Endodermal cell (in vitro differentiated cells): ENCODE results near the gene MAPT. TPM values are rescaled to one million over a fixed set of nuclear protein-coding genes. Genes with fewer than 3 reads are reported as not detected.

ENCODE experiments used
- DNase-seq: peaks from one replicate; pipeline ENCODE4 v3.0.0-alpha.2; 2017
- H3K27ac ChIP-seq: 2 replicates; pipeline ENCODE4 v1.5.1; 2013; ENCODE audit warnings: mild to moderate bottlenecking, low read depth, low read length, moderate library complexity
- H3K27me3 ChIP-seq: 2 replicates; pipeline ENCODE4 v1.6.1; 2013; ENCODE audit warnings: mild to moderate bottlenecking, low read length, moderate library complexity; ENCODE audit not compliant: insufficient read depth, control insufficient read depth, poor library complexity, severe bottlenecking
- H3K36me3 ChIP-seq: 2 replicates; pipeline ENCODE4 v1.7.0; 2013; ENCODE audit warnings: mild to moderate bottlenecking, low read length, moderate library complexity; ENCODE audit not compliant: control insufficient read depth, insufficient read depth
- H3K4me1 ChIP-seq: one replicate; pipeline ENCODE4 v1.7.0; 2013; ENCODE audit warnings: low read length; ENCODE audit not compliant: control insufficient read depth, insufficient read depth
- H3K4me3 ChIP-seq: 2 replicates; pipeline ENCODE4 v1.5.1; 2013; ENCODE audit warnings: mild to moderate bottlenecking, low read length, moderate library complexity
- H3K9ac ChIP-seq: 2 replicates; pipeline ENCODE4 v1.6.1; 2013; ENCODE audit warnings: mild to moderate bottlenecking, low read length, moderate library complexity; ENCODE audit not compliant: poor library complexity, severe bottlenecking; ENCODE audit errors: extremely low read depth
- H3K9me3 ChIP-seq: 2 replicates; pipeline ENCODE4 v1.6.1; 2013; ENCODE audit warnings: mild to moderate bottlenecking, low read length, moderate library complexity; ENCODE audit not compliant: control insufficient read depth
- H3K27ac Mint-ChIP-seq: 2 replicates; pipeline ENCODE4 v1.8.0; 2020; ENCODE audit warnings: mixed read lengths
- H3K27me3 Mint-ChIP-seq: 2 replicates; pipeline ENCODE4 v1.8.0; 2021; ENCODE audit warnings: mild to moderate bottlenecking, mixed read lengths; ENCODE audit not compliant: insufficient read depth
- H3K36me3 Mint-ChIP-seq: 2 replicates; pipeline ENCODE4 v1.8.0; 2020; ENCODE audit warnings: low read depth, mixed read lengths
- H3K4me1 Mint-ChIP-seq: 2 replicates; pipeline ENCODE4 v1.8.0; 2020; ENCODE audit warnings: mixed read lengths
- H3K4me3 Mint-ChIP-seq: 2 replicates; pipeline ENCODE4 v1.8.0; 2020; ENCODE audit warnings: mild to moderate bottlenecking, moderate library complexity, mixed read lengths
- H3K9me3 Mint-ChIP-seq: 2 replicates; pipeline ENCODE4 v1.8.0; 2020; ENCODE audit warnings: mild to moderate bottlenecking, mixed read lengths
- WGBS, 2 experiments: methylation state at CpG; one replicate each; pipeline versions ENCODE4 v1.1.5 to v1.1.7; 2013; ENCODE audit warnings: missing lambda C conversion rate in 2 of 2, mixed read lengths in 1 of 2; ENCODE audit not compliant: insufficient coverage in 1 of 2, insufficient read length in 1 of 2; 5-methylcytosine and 5-hydroxymethylcytosine counted together
- total RNA-seq, 2 donors: library from RNA; stranded (reverse); fragmentation: NEBNext Ultra II Directional in 1 of 2; extraction: Animal tissue kit (Norgen Biotek cat#: 25700) in 1 of 2; gene quantifications; 2 replicates in 1 of 2; 3 replicates in 1 of 2; pipeline ENCODE4 v1.2.1, GENCODE V29; 2021
- TF ChIP-seq, protein P1 (sequence below): fragments of 200-600 bp; sonication (generic); conservative IDR thresholded peaks from 2 replicates; pipeline ENCODE4 v1.5.0; 2021; ENCODE audit warnings: antibody characterized with exemption, mild to moderate bottlenecking

The MAPT gene
- total RNA-seq, 2 donors from 2014 or later: 0.69 to 0.73 TPM

DNA sequence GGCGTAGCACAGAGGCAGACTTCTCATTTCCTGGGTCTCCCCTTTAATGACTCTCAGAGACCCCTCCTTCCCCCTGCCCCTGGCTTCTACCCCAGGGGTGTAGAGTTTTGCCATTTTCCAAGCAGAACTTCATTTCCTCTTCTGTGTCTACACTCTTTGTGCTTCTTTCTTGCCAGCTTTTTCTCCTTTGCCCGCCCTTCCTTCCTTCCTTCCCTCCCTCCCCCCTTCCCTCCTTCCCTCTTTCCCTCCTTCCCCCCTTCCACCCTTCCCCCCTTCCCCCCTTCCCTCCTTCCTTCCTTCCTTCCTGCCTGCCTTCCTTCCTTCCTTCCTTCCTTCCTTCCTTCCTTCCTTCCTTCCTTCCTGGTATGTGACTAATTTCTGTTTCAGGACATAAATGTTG, 47.0 kb downstream of the MAPT start:
- TF ChIP-seq, protein P1, sequence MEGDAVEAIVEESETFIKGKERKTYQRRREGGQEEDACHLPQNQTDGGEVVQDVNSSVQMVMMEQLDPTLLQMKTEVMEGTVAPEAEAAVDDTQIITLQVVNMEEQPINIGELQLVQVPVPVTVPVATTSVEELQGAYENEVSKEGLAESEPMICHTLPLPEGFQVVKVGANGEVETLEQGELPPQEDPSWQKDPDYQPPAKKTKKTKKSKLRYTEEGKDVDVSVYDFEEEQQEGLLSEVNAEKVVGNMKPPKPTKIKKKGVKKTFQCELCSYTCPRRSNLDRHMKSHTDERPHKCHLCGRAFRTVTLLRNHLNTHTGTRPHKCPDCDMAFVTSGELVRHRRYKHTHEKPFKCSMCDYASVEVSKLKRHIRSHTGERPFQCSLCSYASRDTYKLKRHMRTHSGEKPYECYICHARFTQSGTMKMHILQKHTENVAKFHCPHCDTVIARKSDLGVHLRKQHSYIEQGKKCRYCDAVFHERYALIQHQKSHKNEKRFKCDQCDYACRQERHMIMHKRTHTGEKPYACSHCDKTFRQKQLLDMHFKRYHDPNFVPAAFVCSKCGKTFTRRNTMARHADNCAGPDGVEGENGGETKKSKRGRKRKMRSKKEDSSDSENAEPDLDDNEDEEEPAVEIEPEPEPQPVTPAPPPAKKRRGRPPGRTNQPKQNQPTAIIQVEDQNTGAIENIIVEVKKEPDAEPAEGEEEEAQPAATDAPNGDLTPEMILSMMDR: no peak
- Histone ChIP-seq H3K27ac (no peak overlapping the region), H3K27me3 (peaks cover 20% of the 10 kb centered on the region), H3K4me3 (no peak overlapping the region), H3K9me3 (no peaks in the 10 kb centered on the region), H3K9ac (no peak overlapping the region), H3K4me1 (peaks cover 5% of the 10 kb centered on the region), H3K36me3 (no peaks in the 10 kb centered on the region)
- Mint-ChIP-seq H3K4me3 (no peak overlapping the region), H3K36me3 (no peaks in the 10 kb centered on the region), H3K4me1 (peaks cover 6% of the 10 kb centered on the region), H3K27me3 (peaks cover 42% of the 10 kb centered on the region), H3K27ac (no peak overlapping the region), H3K9me3 (no peaks in the 10 kb centered on the region)
- DNase-seq: no peak
- WGBS, 2 experiments: 70 to 80% methylated on average over 1 to 2 of the region's 2 CpGs

DNA sequence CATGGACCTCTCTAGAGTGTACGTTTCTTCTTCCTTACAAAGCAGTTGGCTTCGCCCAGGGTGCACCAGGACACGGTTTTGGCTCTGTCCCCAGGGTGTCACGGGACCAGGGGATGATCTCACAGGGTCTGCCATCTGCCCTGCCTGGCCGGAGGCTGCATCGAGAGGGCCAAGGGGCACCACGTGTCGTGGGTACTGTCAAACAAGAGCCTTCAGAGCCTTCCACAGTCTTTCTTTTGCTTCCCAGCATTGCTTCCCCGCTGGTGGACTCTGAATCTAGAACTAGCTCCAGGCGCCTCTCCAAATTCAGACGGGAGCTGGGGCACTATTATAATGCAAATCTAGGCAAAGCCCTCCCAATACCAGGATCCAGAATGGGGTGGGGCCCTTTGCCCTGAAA, 47.9 kb downstream of the MAPT start:
- Mint-ChIP-seq H3K27ac (no peak overlapping the region), H3K4me3 (no peak overlapping the region), H3K36me3 (no peaks in the 10 kb centered on the region), H3K4me1 (peaks cover 6% of the 10 kb centered on the region), H3K27me3 (peaks cover 35% of the 10 kb centered on the region), H3K9me3 (no peaks in the 10 kb centered on the region)
- Histone ChIP-seq H3K27me3 (peaks cover 20% of the 10 kb centered on the region), H3K9me3 (no peaks in the 10 kb centered on the region), H3K4me3 (no peak overlapping the region), H3K36me3 (no peaks in the 10 kb centered on the region), H3K4me1 (peaks cover 5% of the 10 kb centered on the region), H3K27ac (no peak overlapping the region), H3K9ac (no peak overlapping the region)
- TF ChIP-seq, protein P1: no peak
- DNase-seq: no peak
- WGBS, 2 experiments: 64 to 66% methylated on average over 9 to 11 of the region's 11 CpGs

DNA sequence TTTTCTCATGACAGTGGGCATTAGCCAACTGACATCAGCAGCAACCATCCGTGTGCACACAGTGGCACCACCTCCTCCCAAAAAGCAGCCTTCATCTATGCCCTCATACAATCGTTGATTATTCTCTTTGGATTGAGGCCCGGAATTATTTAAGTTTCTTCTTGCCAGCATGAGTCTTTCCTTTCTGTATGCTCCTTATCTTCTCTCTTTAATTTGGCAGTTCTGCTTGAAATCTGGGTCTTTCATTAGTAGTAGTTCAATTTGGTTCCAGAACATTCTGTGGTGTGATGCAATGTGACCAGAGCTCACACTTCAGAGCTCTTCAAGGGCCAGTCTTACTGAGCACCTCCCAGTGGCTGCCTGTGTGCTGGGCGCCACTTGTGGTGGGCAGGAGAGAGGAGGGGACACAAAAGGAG, 52.5 kb downstream of the MAPT start:
- 92 to 95% methylated on average over 4 of the region's 4 CpGs for WGBS, 2 experiments
- no peak for DNase-seq
- H3K9ac ChIP-seq: no peak overlapping the region
- no peaks in the 10 kb centered on the region for H3K4me1 ChIP-seq
- Mint-ChIP-seq H3K4me1 (peaks cover 5% of the 10 kb centered on the region), H3K9me3 (no peaks in the 10 kb centered on the region), H3K27ac (no peak overlapping the region), H3K4me3 (no peak overlapping the region), H3K27me3 (peaks cover 45% of the 10 kb centered on the region), H3K36me3 (no peaks in the 10 kb centered on the region)
- no peak overlapping the region for H3K4me3 ChIP-seq
- H3K27ac ChIP-seq: no peak overlapping the region
- no peaks in the 10 kb centered on the region for H3K9me3 ChIP-seq
- H3K36me3 ChIP-seq: no peaks in the 10 kb centered on the region
- TF ChIP-seq, protein P1: no peak
- H3K27me3 ChIP-seq: peaks cover 27% of the 10 kb centered on the region
